ENCODE measurements around the gene MYO18B.

MYO18B gene

GRCh38 chr22:26016916-26017315 is 274.9 kb downstream of the MYO18B start:
- no peak for DNase-seq

GRCh38 chr22:26017932-26018331 is 275.9 kb downstream of the MYO18B start:
- DNase-seq, result no peak

DNA sequence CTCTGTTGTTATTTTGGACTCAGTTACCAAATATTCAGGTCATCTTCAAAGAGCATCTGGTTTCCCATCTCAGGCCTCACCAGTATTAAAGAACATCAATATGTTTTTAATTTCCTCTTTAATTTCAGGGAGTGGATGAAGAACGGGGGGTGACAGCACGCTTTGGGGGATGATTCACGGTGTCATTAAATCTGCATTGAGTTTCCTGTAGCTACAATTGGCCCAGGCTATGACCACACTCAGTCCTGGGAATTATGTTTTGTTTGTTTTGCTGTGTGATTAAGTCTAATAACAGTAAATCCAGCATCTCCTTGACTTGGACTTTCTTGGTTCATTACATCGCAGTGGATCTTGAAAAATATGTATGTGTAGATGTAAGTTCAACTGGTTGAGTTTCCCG is 277.6 kb downstream of the MYO18B start:
- no peak for DNase-seq

DNA sequence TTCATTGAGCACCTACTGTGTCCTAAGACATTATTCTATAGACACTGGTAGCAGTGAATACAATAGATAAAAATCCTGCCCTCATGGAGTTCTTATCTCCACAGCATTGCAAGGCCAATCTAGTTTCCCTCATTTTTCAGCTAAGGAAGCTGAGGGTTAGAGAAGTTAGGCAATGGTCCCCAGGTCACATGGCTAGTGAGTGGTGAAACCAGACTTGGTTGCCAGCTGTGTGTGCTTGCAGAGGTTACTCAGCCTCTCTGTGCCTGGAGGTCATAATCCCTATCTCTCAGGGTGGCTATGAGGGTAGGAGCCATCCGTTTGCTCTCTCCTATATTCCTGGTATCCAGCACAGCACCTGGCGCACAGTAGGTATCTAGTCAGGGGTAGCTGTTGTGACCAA is 279.5 kb downstream of the MYO18B start:
- no peak for DNase-seq

GRCh38 chr22:26023104-26023775 is 281.3 kb downstream of the MYO18B start:
- no peak for DNase-seq

GRCh38 chr22:26025626-26026025 is 283.6 kb downstream of the MYO18B start:
- no peak for DNase-seq

DNA sequence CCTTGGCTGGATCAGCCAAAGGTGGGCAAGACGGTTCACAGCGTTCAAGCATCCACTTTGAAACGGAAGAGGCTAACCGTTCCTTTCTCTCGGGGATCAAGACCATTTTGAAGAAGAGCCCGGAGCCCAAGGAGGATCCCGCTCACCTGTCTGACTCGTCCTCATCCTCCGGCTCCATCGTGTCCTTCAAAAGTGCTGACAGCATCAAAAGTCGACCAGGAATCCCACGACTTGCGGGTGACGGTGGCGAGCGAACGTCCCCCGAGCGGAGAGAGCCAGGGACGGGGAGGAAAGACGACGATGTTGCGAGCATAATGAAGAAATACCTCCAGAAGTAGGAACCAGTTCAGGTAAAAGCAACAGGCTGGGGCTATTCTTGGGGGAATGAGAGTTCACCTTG is 285.4 kb downstream of the MYO18B start:
- no peak for DNase-seq

DNA sequence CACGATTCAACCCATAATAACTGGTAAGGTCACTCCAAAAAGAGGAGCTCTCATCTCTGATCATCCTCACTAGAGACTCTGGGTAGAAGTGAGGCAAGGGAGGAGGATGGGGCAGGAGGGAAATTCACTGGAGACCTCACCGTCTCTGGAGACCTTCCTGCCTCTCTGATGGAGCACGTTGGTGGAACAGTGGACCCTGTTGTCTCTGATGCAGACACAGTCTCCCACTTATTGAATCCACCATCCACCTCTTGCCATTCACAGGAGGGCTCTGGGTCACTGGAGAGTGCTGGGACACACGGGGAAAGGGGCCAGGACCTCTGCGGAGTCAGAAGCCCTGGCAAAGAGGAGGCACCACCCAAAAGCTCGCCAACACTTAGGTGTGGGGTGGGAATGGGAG is 289.7 kb downstream of the MYO18B start:
- no peak for DNase-seq

GRCh38 chr22:26033071-26033470 is 291.1 kb downstream of the MYO18B start:
- DNase-seq, result no peak

- no peak for DNase-seq
Measured at GRCh38 chr22:26033586-26033985, 291.6 kb downstream of the MYO18B start.

DNA sequence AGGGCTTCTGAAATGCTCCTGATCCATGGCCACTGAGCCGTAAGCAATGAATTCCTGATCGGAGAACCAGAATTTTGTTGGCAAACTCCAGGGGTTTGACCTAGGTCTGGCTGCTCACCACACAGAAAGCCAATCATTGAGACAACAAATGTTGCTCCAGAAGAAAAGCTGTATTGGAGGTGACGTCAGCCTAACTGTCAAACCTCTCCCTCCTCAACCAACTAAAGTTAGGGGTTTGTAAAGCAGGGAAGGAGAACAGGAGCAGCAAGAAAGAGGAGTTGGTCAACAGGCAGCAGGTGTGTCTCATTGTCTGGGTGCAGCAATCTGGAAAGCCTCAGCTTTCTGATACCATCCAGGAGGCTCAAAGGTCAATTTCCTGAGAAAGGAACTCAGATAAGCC is 293.5 kb downstream of the MYO18B start:
- DNase-seq, result no peak

DNA sequence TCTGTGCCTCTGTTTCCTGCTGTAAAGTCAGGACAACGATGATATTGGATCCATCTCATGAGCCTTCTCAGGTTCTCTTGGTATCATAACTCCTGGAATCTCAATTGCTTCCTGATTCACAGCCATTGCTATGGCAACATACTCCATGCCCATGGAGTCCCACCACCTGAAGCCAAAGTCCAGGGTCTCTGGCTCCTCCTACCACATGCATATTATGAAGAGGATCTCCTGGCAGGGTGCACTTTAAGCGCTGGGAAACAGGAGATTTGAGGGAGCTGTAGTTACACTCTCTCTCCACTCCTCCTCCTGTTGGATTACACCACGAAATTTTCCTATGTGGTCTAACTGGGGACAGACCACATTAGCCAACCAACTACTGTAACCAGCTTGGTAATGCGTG is 296.4 kb downstream of the MYO18B start:
- DNase-seq, result no peak

- DNase-seq, result no peak
Measured at GRCh38 chr22:26041931-26042330, 299.9 kb downstream of the MYO18B start.

DNA sequence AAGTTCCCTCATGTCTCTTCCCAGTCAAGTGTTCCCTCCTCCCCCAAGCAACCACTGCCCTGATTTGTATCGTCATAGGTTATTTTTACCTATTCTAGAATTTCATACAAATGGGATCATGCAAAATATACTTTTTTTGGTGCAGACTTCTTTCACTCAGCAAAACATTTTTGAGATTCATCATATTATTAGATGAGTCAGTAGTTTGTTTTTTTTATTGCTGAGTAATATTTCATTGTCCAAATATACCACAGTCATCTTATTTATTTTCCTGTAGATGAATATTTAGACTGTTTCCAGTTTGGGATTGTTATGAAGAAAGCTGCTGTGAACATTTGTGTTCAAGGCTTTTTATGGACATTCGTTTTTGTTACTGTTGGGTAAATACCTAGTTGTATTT is 301.0 kb downstream of the MYO18B start:
- no peak for DNase-seq

DNA sequence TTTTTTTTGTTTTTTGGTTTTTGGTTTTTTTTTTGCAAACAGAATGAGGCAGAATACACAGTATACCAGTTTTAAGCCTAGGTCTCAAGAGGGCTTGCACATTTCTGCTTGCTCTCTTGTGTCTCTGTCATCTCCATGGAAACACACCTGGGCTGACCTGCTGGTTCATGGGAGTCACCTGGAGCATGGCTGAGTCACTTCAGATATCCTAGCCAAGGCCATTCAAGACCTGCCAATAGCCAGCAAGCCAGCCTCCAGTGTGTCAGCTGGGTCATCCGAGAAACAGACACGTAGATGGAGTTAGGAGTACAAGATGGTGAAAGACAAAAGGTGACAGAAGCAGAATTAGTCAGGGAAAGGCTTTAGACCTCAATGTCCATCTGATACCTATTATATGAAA is 303.1 kb downstream of the MYO18B start:
- DNase-seq, result no peak

DNA sequence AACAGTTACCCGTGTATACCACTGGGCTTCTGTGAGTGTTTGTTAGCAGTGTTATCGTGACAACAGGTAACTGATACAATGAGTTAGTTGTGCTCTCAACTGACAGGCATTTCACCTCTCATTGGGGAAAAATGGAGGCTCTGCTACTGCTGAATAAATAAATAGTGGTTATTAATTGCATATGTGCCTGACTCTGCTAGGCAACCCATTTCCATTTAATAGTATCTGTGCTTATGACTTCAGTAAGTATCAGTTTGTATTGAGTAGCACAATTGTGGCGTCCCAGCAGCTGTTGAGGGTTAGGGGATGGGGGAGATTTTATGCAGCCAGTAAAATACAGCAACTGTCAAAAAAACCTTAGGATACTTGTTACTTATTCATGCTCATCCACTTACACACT is 303.9 kb downstream of the MYO18B start:
- no peak for DNase-seq

- DNase-seq, result no peak
Measured at GRCh38 chr22:26047516-26047915, 305.5 kb downstream of the MYO18B start.

DNA sequence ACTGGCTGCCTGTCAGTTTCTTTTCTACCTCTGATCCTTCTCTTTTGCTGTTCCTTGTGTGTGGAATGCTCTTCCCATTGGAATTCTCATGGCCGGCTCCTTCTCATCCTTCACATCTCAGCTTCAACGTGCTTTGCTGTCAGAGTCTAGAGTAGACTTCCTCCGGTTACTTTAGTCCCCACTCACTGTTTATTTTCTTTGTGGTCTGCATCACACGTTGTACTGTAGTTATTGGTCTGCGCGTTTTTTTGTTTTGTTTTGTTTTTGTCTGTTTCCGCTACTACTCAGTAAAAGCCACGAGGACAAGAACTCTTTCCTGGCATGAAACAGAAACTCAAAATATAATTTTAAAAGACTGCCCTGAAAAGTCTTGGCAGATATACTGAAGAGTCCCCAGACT is 305.9 kb downstream of the MYO18B start:
- no peak for DNase-seq

- DNase-seq, result no peak
Measured at GRCh38 chr22:26050079-26050478, 308.1 kb downstream of the MYO18B start.

- no peak for DNase-seq
Measured at GRCh38 chr22:26053737-26054316, 311.8 kb downstream of the MYO18B start.

DNA sequence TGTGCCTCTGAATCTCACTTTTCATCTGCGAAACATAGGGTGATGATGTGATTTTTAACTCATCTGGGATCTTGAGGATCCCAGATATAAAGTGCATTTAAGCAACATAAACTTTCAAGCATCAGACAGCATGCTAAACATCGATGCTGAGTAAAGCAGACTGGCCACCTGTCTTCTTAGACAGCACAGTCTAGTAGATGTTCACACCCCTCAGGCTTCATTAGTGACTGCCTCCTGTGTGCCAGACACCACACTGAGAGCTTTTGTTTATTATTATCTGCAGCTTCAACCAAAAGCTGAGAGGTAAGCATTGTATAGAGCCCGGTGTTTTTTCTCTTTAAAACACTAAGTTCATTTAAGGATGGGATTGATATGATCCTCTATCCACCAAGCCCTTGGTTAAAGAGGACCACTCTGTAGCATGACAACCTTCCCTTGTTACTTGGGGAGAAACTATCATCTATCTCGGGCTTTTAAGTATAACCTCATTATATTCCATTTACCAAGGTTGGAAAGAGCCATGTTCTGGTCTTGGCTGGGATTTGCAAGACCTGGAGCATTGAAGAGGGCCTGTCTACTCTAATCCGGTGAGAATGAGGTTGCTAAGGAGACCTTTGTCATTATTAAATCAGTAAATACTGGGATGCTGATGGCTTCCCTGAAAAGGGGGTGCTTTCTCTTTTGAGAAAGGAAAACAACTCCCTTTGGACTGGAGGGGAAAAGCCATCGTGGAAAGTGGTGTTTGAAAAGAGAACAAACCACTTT is 313.0 kb downstream of the MYO18B start:
- no peak for DNase-seq

DNA sequence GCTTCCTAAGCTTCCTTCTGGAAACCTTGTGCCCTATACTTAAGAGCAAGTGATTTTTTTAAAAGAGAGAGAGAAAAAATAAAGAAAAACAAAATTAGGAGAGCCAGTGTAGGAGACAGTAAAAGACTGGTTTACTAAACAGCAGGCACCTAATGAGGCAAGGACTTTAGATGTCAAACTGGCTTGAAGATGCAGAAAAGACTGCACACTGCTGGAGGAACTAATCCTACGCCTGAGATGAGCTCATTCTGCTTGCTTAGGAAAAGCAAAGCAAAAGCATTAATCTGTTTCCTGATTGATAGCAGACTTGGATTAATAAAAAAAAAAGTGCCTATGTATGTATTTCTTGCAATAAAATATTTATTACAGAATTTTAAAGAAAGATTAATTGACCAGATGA is 313.7 kb downstream of the MYO18B start:
- DNase-seq, result no peak

GRCh38 chr22:26056455-26057200 is 314.6 kb downstream of the MYO18B start:
- DNase-seq, result no peak

DNA sequence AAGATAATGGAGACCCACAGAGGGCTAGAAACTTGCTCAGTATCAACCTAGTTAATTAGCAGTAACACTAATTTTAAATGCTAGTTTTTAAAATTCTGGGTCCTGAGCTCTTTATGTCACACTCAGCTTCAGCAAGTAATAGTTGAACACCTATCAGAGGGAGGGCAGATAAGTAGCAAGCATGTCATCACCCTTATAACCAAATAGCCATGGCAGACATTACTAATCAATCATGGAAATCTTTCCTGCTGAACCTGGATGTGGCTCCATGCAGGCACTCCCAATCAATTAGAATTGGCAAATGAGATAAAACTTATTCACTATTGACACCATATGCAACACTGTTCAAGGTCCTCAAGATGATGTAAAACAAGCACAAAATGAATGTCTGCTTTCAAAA is 315.7 kb downstream of the MYO18B start:
- no peak for DNase-seq

All from T-helper 2 cell (primary cell).